HEK293 (cell line): ENCODE data around the gene NUCB1.
A peak's percentile ranks its signal among the peaks of the same experiment; 100 is the strongest.

Source experiments
- GLIS1 ChIP-seq: fragments of 450-650 bp; formaldehyde crosslinking; IDR thresholded peaks from 2 replicates; pipeline ENCODE4 v1.5.1; 2016; ENCODE audit warnings: missing biosample characterization, missing genetic modification characterization
- KLF1 ChIP-seq: fragments of 450-650 bp; formaldehyde crosslinking; IDR thresholded peaks from 2 replicates; pipeline ENCODE4 v1.5.1; 2016; ENCODE audit warnings: missing biosample characterization, missing genetic modification characterization
- SCRT1 ChIP-seq: fragments of 450-650 bp; formaldehyde crosslinking; IDR thresholded peaks from 2 replicates; pipeline ENCODE4 v1.5.1; 2016; ENCODE audit warnings: missing biosample characterization, missing genetic modification characterization, borderline replicate concordance
- TSHZ1 ChIP-seq: fragments of 450-650 bp; formaldehyde crosslinking; IDR thresholded peaks from 2 replicates; pipeline ENCODE4 v1.5.1; 2016; ENCODE audit warnings: missing biosample characterization, missing genetic modification characterization, borderline replicate concordance
- ZBTB48 ChIP-seq: fragments of 450-650 bp; formaldehyde crosslinking; IDR thresholded peaks from 2 replicates; pipeline ENCODE4 v1.5.1; 2016; ENCODE audit warnings: missing biosample characterization, missing genetic modification characterization
- ZFP41 ChIP-seq: fragments of 450-650 bp; formaldehyde crosslinking; IDR thresholded peaks from 2 replicates; pipeline ENCODE4 v1.5.1; 2016; ENCODE audit warnings: missing biosample characterization, missing genetic modification characterization, borderline replicate concordance
- ZFP69B ChIP-seq: fragments of 450-650 bp; formaldehyde crosslinking; IDR thresholded peaks from 2 replicates; pipeline ENCODE4 v1.5.1; 2016; ENCODE audit warnings: missing biosample characterization, missing genetic modification characterization
- ZNF10 ChIP-seq: fragments of 450-650 bp; formaldehyde crosslinking; IDR thresholded peaks from 2 replicates; pipeline ENCODE4 v1.5.1; 2017; ENCODE audit warnings: missing biosample characterization, missing genetic modification characterization
- ZNF133 ChIP-seq: fragments of 450-650 bp; formaldehyde crosslinking; IDR thresholded peaks from 2 replicates; pipeline ENCODE4 v1.5.1; 2016; ENCODE audit warnings: missing biosample characterization, missing genetic modification characterization
- ZNF140 ChIP-seq: fragments of 450-650 bp; formaldehyde crosslinking; IDR thresholded peaks from 2 replicates; pipeline ENCODE4 v1.5.1; 2016; ENCODE audit warnings: missing biosample characterization, missing genetic modification characterization
- ZNF184 ChIP-seq: fragments of 450-650 bp; IDR thresholded peaks from 2 replicates; pipeline ENCODE4 v1.5.1; 2018; ENCODE audit warnings: missing biosample characterization, mild to moderate bottlenecking, missing genetic modification characterization
- ZNF324 ChIP-seq: fragments of 450-650 bp; formaldehyde crosslinking; IDR thresholded peaks from 2 replicates; pipeline ENCODE4 v1.5.1; 2016; ENCODE audit warnings: missing biosample characterization, missing genetic modification characterization
- ZNF341 ChIP-seq: fragments of 450-650 bp; formaldehyde crosslinking; IDR thresholded peaks from 2 replicates; pipeline ENCODE4; 2016; ENCODE audit warnings: low read depth, missing biosample characterization, missing genetic modification characterization
- ZNF366 ChIP-seq: fragments of 450-650 bp; formaldehyde crosslinking; conservative IDR thresholded peaks from 2 replicates; pipeline ENCODE4 v1.5.1; 2016; ENCODE audit warnings: missing biosample characterization, missing genetic modification characterization
- ZNF426 ChIP-seq: fragments of 450-650 bp; formaldehyde crosslinking; IDR thresholded peaks from 2 replicates; pipeline ENCODE4 v1.5.1; 2017; ENCODE audit warnings: missing biosample characterization, missing genetic modification characterization, mild to moderate bottlenecking, inconsistent platforms, moderate library complexity
- ZNF514 ChIP-seq: fragments of 450-650 bp; formaldehyde crosslinking; IDR thresholded peaks from 2 replicates; pipeline ENCODE4 v1.5.1; 2016; ENCODE audit warnings: missing biosample characterization, missing genetic modification characterization
- ZNF555 ChIP-seq: fragments of 450-650 bp; formaldehyde crosslinking; conservative IDR thresholded peaks from 2 replicates; pipeline ENCODE4 v1.5.1; 2017; ENCODE audit warnings: missing biosample characterization, mild to moderate bottlenecking, missing genetic modification characterization, inconsistent platforms
- ZNF560 ChIP-seq: fragments of 450-650 bp; formaldehyde crosslinking; IDR thresholded peaks from 2 replicates; pipeline ENCODE4 v1.5.1; 2017; ENCODE audit warnings: missing biosample characterization, missing genetic modification characterization, borderline replicate concordance
- ZNF561 ChIP-seq: fragments of 450-650 bp; IDR thresholded peaks from 2 replicates; pipeline ENCODE4 v1.5.1; 2018; ENCODE audit warnings: missing biosample characterization, missing genetic modification characterization, borderline replicate concordance
- ZNF571 ChIP-seq: fragments of 450-650 bp; formaldehyde crosslinking; IDR thresholded peaks from 2 replicates; pipeline ENCODE4 v1.5.0; 2017; ENCODE audit warnings: missing biosample characterization, missing genetic modification characterization
- ZNF830 ChIP-seq: fragments of 450-650 bp; IDR thresholded peaks from 2 replicates; pipeline ENCODE4 v1.5.0; 2018; ENCODE audit warnings: missing biosample characterization, missing genetic modification characterization, low read depth, mild to moderate bottlenecking, moderate library complexity
- ZNF843 ChIP-seq: fragments of 450-650 bp; formaldehyde crosslinking; IDR thresholded peaks from 2 replicates; pipeline ENCODE4 v1.5.1; 2016; ENCODE audit warnings: missing biosample characterization, missing genetic modification characterization
- ZXDB ChIP-seq: fragments of 450-650 bp; formaldehyde crosslinking; IDR thresholded peaks from 2 replicates; pipeline ENCODE4 v1.5.1; 2016; ENCODE audit warnings: missing biosample characterization, missing genetic modification characterization
- TF ChIP-seq, protein P1 (sequence below): fragments of 450-650 bp; formaldehyde crosslinking; IDR thresholded peaks from 2 replicates; pipeline ENCODE4 v1.5.1; 2016; ENCODE audit warnings: missing biosample characterization, missing genetic modification characterization
- TF ChIP-seq, protein P2 (sequence below): fragments of 450-650 bp; formaldehyde crosslinking; IDR thresholded peaks from 2 replicates; pipeline ENCODE4 v1.5.1; 2016; ENCODE audit warnings: missing biosample characterization, missing genetic modification characterization

NUCB1 gene

GRCh38 chr19:48962029-48962848 is 62.1 kb downstream of the NUCB1 start (continued):
- TF ChIP-seq, protein P1, sequence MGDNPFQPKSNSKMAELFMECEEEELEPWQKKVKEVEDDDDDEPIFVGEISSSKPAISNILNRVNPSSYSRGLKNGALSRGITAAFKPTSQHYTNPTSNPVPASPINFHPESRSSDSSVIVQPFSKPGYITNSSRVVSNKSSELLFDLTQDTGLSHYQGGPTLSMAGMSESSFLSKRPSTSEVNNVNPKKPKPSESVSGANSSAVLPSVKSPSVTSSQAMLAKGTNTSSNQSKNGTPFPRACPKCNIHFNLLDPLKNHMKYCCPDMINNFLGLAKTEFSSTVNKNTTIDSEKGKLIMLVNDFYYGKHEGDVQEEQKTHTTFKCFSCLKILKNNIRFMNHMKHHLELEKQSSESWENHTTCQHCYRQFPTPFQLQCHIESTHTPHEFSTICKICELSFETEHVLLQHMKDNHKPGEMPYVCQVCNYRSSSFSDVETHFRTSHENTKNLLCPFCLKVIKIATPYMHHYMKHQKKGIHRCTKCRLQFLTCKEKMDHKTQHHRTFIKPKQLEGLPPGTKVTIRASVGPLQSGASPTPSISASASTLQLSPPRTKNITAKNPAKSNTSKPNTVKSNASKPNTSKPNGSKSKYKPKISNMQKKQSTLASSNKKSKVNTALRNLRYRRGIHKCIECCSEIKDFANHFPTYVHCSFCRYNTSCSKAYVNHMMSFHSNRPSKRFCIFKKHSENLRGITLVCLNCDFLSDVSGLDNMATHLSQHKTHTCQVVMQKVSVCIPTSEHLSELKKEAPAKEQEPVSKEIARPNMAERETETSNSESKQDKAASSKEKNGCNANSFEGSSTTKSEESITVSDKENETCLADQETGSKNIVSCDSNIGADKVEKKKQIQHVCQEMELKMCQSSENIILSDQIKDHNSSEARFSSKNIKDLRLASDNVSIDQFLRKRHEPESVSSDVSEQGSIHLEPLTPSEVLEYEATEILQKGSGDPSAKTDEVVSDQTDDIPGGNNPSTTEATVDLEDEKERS: 0 out of 2 replicates have a peak, but pooled peaks have one; percentile 4
- TF ChIP-seq SCRT1 (no peak), ZNF366 (tag by site-specific recombination) (peak; percentile 64), ZBTB48 (peak; percentile 48; the same call in 1 of the 2 replicates), ZNF830 (tag by site-specific recombination) (no peak), ZNF10 (tag by site-specific recombination) (no peak), ZNF571 (tag by site-specific recombination) (no peak), ZNF140 (tag by site-specific recombination) (no peak), KLF1 (tag by site-specific recombination) (peak; percentile 55), TSHZ1 (no peak), ZNF133 (tag by site-specific recombination) (no peak), ZFP69B (peak; percentile 93), ZNF514 (no peak), ZFP41 (tag by site-specific recombination) (no peak), ZNF184 (no peak), ZNF341 (tag by site-specific recombination) (no peak), ZXDB (no peak), ZNF324 (no peak), ZNF426 (tag by site-specific recombination) (no peak), ZNF561 (no peak), ZNF843 (tag by site-specific recombination) (no peak), ZNF560 (tag by site-specific recombination) (no peak), GLIS1 (peak; percentile 96), ZNF555 (tag by site-specific recombination) (no peak)
- TF ChIP-seq, protein P2, sequence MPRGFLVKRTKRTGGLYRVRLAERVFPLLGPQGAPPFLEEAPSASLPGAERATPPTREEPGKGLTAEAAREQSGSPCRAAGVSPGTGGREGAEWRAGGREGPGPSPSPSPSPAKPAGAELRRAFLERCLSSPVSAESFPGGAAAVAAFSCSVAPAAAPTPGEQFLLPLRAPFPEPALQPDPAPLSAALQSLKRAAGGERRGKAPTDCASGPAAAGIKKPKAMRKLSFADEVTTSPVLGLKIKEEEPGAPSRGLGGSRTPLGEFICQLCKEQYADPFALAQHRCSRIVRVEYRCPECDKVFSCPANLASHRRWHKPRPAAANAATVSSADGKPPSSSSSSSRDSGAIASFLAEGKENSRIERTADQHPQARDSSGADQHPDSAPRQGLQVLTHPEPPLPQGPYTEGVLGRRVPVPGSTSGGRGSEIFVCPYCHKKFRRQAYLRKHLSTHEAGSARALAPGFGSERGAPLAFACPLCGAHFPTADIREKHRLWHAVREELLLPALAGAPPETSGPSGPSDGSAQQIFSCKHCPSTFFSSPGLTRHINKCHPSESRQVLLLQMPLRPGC (tag by site-specific recombination): no peak
- TF ChIP-seq, all 188 proteins: peak for 27
